HPDE6-E6E7 (cell line): Measurements from ENCODE around the gene ASMTL.
"Not testable (repeated sequence)": the region's sequence is repeated elsewhere in the genome, so short reads cannot be mapped to it uniquely, and the experiment has no call there.

Source experiments
- DNase-seq: peaks from one replicate; pipeline ENCODE4 v3.0.0; 2011; ENCODE audit warnings: missing footprints; ENCODE audit errors: extremely low spot score

ASMTL gene

GRCh38 chrX:1403867-1404266 lies 48.8 kb downstream of the ASMTL start:
- DNase-seq, result not testable (repeated sequence)

- DNase-seq, result no peak
Observed at GRCh38 chrX:1403228-1403627, 49.5 kb downstream of the ASMTL start.

GRCh38 chrX:1401611-1402430 lies 50.9 kb downstream of the ASMTL start:
- DNase-seq, result no peak

- no peak for DNase-seq
Observed at GRCh38 chrX:1400742-1401471, 51.8 kb downstream of the ASMTL start.

GRCh38 chrX:1400049-1400448 lies 52.7 kb downstream of the ASMTL start:
- no peak for DNase-seq

GRCh38 chrX:1398431-1399340 lies 54.0 kb downstream of the ASMTL start:
- no peak for DNase-seq

- no peak for DNase-seq
Observed at GRCh38 chrX:1397441-1398270, 55.1 kb downstream of the ASMTL start.

- DNase-seq, result no peak
Observed at GRCh38 chrX:1397001-1397400, 55.7 kb downstream of the ASMTL start.

GRCh38 chrX:1395646-1396216 lies 57.0 kb downstream of the ASMTL start:
- no peak for DNase-seq

GRCh38 chrX:1394731-1395501 lies 57.8 kb downstream of the ASMTL start:
- no peak for DNase-seq

GRCh38 chrX:1393871-1394615 lies 58.7 kb downstream of the ASMTL start:
- DNase-seq, result no peak

GRCh38 chrX:1392376-1393068 lies 60.2 kb downstream of the ASMTL start:
- peak; percentile 51 for DNase-seq

GRCh38 chrX:1391707-1392375 lies 60.9 kb downstream of the ASMTL start, which contains the start of gene SLC25A6:
SLC25A6 (minus strand) TSS chrX:1392113; CDS start chrX:1392009, 104 bp downstream.
- DNase-seq, result peak; percentile 95

- DNase-seq, result peak; percentile 74
Observed at GRCh38 chrX:1391370-1391706, 61.4 kb downstream of the ASMTL start.

- no peak for DNase-seq
Observed at GRCh38 chrX:1390621-1391369, 61.9 kb downstream of the ASMTL start.

- DNase-seq, result no peak
Observed at GRCh38 chrX:1389993-1390285, 62.8 kb downstream of the ASMTL start.

- no peak for DNase-seq
Observed at GRCh38 chrX:1389181-1389992, 63.3 kb downstream of the ASMTL start.
